Hepatocyte (in vitro differentiated cells): ENCODE measurements around the gene ZNF638. TPM values are rescaled to one million over a fixed set of nuclear protein-coding genes. Genes with fewer than 3 reads are reported as not detected.
A peak's percentile ranks its signal among the peaks of the same experiment; 100 is the strongest.

ENCODE experiments used
- DNase-seq: peaks from one replicate; pipeline ENCODE4 v3.0.0-alpha.2; 2016; ENCODE audit warnings: low spot score
- H2AFZ ChIP-seq: fragments of 200-600 bp; sonication (generic); 2 replicates; pipeline ENCODE4 v1.6.0; 2016; ENCODE audit warnings: antibody characterized with exemption, mild to moderate bottlenecking
- H3K27ac ChIP-seq: fragments of 200-600 bp; sonication (generic); 2 replicates; pipeline ENCODE4 v1.5.1; 2016; ENCODE audit warnings: mild to moderate bottlenecking
- H3K27me3 ChIP-seq: fragments of 200-600 bp; sonication (generic); 2 replicates; pipeline ENCODE4 v1.6.1; 2016
- H3K36me3 ChIP-seq: fragments of 200-600 bp; sonication (generic); replicated peaks from 2 replicates; pipeline ENCODE4 v1.5.1; 2016; ENCODE audit warnings: low read depth; ENCODE audit not compliant: insufficient read depth
- H3K4me1 ChIP-seq: fragments of 200-600 bp; sonication (generic); 2 replicates; pipeline ENCODE4 v1.5.1; 2016; ENCODE audit warnings: mild to moderate bottlenecking, moderate library complexity; ENCODE audit not compliant: insufficient read depth
- H3K4me2 ChIP-seq: fragments of 200-600 bp; sonication (generic); 2 replicates; pipeline ENCODE4 v1.6.0; 2016
- H3K4me3 ChIP-seq: fragments of 200-600 bp; sonication (generic); 2 replicates; pipeline ENCODE4 v1.5.1; 2016; ENCODE audit warnings: mild to moderate bottlenecking
- H3K79me2 ChIP-seq: fragments of 200-600 bp; sonication (generic); 2 replicates; pipeline ENCODE4 v1.6.0; 2017; ENCODE audit warnings: mild to moderate bottlenecking
- H3K9me2 ChIP-seq: fragments of 200-600 bp; sonication (generic); replicated peaks from 2 replicates; pipeline ENCODE4 v1.6.0; 2017; ENCODE audit warnings: mild to moderate bottlenecking; ENCODE audit not compliant: insufficient read depth
- H3K9me3 ChIP-seq: fragments of 200-600 bp; sonication (generic); 2 replicates; pipeline ENCODE4 v1.5.1; 2016; ENCODE audit warnings: low read depth, mild to moderate bottlenecking
- H4K20me1 ChIP-seq: fragments of 200-600 bp; sonication (generic); 2 replicates; pipeline ENCODE4 v1.6.0; 2016; ENCODE audit warnings: mild to moderate bottlenecking; ENCODE audit not compliant: insufficient read depth, poor library complexity, severe bottlenecking
- EZH2 ChIP-seq: fragments of 200-600 bp; sonication (generic); IDR thresholded peaks from 2 replicates; pipeline ENCODE4 v1.6.1; 2016; ENCODE audit warnings: antibody characterized with exemption, mild to moderate bottlenecking, borderline replicate concordance
- EZH2phosphoT487 ChIP-seq: fragments of 200-600 bp; sonication (generic); IDR thresholded peaks from one replicate; pipeline ENCODE4 v1.6.1; 2018; ENCODE audit warnings: antibody characterized with exemption, mild to moderate bottlenecking, low read depth, moderate library complexity; ENCODE audit not compliant: unreplicated experiment, severe bottlenecking
- WGBS: methylation state at CpG from one replicate; pipeline ENCODE4 v1.1.6; 2016; ENCODE audit warnings: low lambda C conversion rate; ENCODE audit errors: missing lambda C conversion rate; 5-methylcytosine and 5-hydroxymethylcytosine counted together
- polyA plus RNA-seq: library from polyadenylated mRNA; unstranded; fragments of >200 nt; fragmentation: Nextera tagmentation; extraction: Ambion mirVana; gene quantifications from 2 replicates; pipeline ENCODE4 v1.2.1, GENCODE V29; 2016
- total RNA-seq: library from RNA; depleted of rRNA; stranded (reverse); fragments of >200 nt; gene quantifications from 2 replicates; pipeline ENCODE4 v1.2.3, GENCODE V29; 2014
- TF ChIP-seq, protein P1 (sequence below): fragments of 200-600 bp; sonication (generic); IDR thresholded peaks from 2 replicates; pipeline ENCODE4 v1.5.1; 2016; ENCODE audit warnings: antibody characterized with exemption, mild to moderate bottlenecking; ENCODE audit not compliant: poor library complexity

Gene ZNF638
- total and polyA plus RNA-seq, 2 experiments from 2014 or later: 41.2 to 141 TPM

GRCh38 chr2:71298914-71299313, 32.7 kb upstream of the ZNF638 start:
- H3K27ac ChIP-seq: no peak overlapping the region
- no peaks in the 10 kb centered on the region for H3K9me3 ChIP-seq
- H3K9me2 ChIP-seq: no peaks in the 10 kb centered on the region
- H3K4me2 ChIP-seq: no peak overlapping the region
- no peaks in the 10 kb centered on the region for H3K79me2 ChIP-seq
- no peaks in the 10 kb centered on the region for H3K27me3 ChIP-seq
- no peaks in the 10 kb centered on the region for H3K4me1 ChIP-seq
- TF ChIP-seq, protein P1, sequence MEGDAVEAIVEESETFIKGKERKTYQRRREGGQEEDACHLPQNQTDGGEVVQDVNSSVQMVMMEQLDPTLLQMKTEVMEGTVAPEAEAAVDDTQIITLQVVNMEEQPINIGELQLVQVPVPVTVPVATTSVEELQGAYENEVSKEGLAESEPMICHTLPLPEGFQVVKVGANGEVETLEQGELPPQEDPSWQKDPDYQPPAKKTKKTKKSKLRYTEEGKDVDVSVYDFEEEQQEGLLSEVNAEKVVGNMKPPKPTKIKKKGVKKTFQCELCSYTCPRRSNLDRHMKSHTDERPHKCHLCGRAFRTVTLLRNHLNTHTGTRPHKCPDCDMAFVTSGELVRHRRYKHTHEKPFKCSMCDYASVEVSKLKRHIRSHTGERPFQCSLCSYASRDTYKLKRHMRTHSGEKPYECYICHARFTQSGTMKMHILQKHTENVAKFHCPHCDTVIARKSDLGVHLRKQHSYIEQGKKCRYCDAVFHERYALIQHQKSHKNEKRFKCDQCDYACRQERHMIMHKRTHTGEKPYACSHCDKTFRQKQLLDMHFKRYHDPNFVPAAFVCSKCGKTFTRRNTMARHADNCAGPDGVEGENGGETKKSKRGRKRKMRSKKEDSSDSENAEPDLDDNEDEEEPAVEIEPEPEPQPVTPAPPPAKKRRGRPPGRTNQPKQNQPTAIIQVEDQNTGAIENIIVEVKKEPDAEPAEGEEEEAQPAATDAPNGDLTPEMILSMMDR: no peak
- TF ChIP-seq EZH2phosphoT487 (no peak), EZH2 (no peak)
- no peak for DNase-seq
- no peak overlapping the region for H3K4me3 ChIP-seq
- H2AFZ ChIP-seq: no peak overlapping the region
- 74% methylated on average over 2 of the region's 2 CpGs for WGBS
- H4K20me1 ChIP-seq: no peaks in the 10 kb centered on the region
- H3K36me3 ChIP-seq: no peaks in the 10 kb centered on the region

DNA sequence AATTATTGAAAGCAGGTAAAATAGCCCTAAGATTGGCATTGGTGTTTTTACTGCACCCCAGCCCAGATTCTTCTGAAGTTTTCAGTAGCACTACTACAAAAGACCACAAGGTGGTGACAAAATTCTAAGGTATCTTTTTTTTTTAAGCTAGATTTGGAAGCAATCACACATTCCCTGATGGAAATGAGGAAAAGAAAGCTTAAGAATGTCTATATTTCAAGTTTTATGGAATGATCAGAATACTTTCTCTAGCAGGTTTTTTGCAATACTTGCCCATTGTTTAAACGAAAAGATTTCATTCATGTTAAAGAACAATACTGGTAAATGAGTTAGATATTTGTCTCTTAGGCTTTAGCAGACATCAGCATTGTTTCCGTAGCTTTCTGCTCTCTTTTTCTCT, 32.1 kb upstream of the ZNF638 start:
- TF ChIP-seq, protein P1: peak; percentile 71
- no peak for TF ChIP-seq EZH2phosphoT487
- no peak overlapping the region for H3K27ac ChIP-seq
- H3K4me1 ChIP-seq: no peaks in the 10 kb centered on the region
- no peak overlapping the region for H2AFZ ChIP-seq
- no peaks in the 10 kb centered on the region for H3K36me3 ChIP-seq
- no peaks in the 10 kb centered on the region for H3K79me2 ChIP-seq
- no peak overlapping the region for H3K4me2 ChIP-seq
- no peaks in the 10 kb centered on the region for H3K9me2 ChIP-seq
- 58% methylated on average over 2 of the region's 2 CpGs for WGBS
- DNase-seq: peak; percentile 45
- no peaks in the 10 kb centered on the region for H3K27me3 ChIP-seq
- no peaks in the 10 kb centered on the region for H4K20me1 ChIP-seq
- no peak overlapping the region for H3K4me3 ChIP-seq
- H3K9me3 ChIP-seq: no peaks in the 10 kb centered on the region

DNA sequence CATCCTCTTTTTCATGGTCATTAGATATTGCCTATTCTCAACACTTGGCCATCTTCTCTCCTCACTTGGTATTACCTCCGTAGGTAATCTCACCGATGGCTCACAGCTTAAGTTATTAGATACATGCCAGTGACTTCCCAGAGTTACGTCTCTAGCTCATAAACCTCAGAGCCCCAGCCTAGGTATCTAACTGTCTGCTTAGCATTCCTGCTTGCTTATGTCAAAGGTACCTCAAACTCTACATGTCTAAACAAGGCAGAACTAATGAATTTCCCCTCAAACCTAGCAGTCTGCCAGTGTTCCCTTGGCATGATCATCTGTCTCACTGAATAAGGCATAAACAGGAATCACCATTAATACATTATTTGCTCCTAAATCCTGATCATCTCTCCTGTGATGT, 27.7 kb upstream of the ZNF638 start:
- no peaks in the 10 kb centered on the region for H3K36me3 ChIP-seq
- WGBS: 70% methylated on average over 3 of the region's 3 CpGs
- H3K4me1 ChIP-seq: no peaks in the 10 kb centered on the region
- no peak overlapping the region for H3K4me3 ChIP-seq
- H3K27ac ChIP-seq: no peak overlapping the region
- H2AFZ ChIP-seq: no peak overlapping the region
- H3K27me3 ChIP-seq: no peaks in the 10 kb centered on the region
- no peak overlapping the region for H3K4me2 ChIP-seq
- DNase-seq: no peak
- no peak for TF ChIP-seq EZH2phosphoT487
- TF ChIP-seq, protein P1: no peak
- TF ChIP-seq EZH2: no peak
- no peaks in the 10 kb centered on the region for H3K9me2 ChIP-seq
- H3K9me3 ChIP-seq: no peaks in the 10 kb centered on the region
- H4K20me1 ChIP-seq: no peaks in the 10 kb centered on the region
- H3K79me2 ChIP-seq: no peaks in the 10 kb centered on the region

DNA sequence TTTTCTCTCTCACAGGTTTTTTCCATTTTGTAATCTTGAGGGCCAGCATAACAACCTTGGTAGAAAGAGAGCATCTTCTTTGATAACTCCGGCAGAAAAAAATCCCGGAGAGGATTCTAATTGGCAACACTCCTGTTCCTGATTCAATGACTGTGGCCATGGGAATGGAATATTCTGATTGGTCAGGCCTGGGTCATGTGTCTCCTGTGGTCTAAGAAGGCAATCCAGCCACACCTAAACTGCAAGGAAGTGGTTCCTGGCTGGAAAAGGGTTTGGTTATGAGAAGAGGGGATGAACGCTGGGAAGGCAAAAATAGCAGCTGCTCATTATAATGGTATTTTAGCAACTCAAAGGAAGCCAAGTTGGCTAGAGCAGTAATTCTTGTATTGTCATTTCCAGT, 24.8 kb upstream of the ZNF638 start:
- H4K20me1 ChIP-seq: no peaks in the 10 kb centered on the region
- H3K4me3 ChIP-seq: no peak overlapping the region
- DNase-seq: no peak
- H3K79me2 ChIP-seq: no peaks in the 10 kb centered on the region
- 90% methylated on average over 3 of the region's 3 CpGs for WGBS
- no peaks in the 10 kb centered on the region for H3K27me3 ChIP-seq
- no peaks in the 10 kb centered on the region for H3K9me2 ChIP-seq
- H3K36me3 ChIP-seq: no peaks in the 10 kb centered on the region
- no peaks in the 10 kb centered on the region for H3K4me1 ChIP-seq
- H3K27ac ChIP-seq: no peak overlapping the region
- TF ChIP-seq EZH2phosphoT487 (no peak), EZH2 (no peak)
- TF ChIP-seq, protein P1: no peak
- no peaks in the 10 kb centered on the region for H3K9me3 ChIP-seq
- no peak overlapping the region for H3K4me2 ChIP-seq
- no peak overlapping the region for H2AFZ ChIP-seq
